Kidney epithelial cell (primary cell): ENCODE results near the gene BRINP1. TPM values are rescaled to one million over a fixed set of nuclear protein-coding genes. Genes with fewer than 3 reads are reported as not detected.

Source experiments
- DNase-seq: peaks from one replicate; pipeline ENCODE4 v3.0.0-alpha.2; 2010; ENCODE audit warnings: low read depth
- H3K27me3 ChIP-seq: 2 replicates; pipeline ENCODE4 v1.6.0; 2011; ENCODE audit warnings: low read length; ENCODE audit not compliant: control insufficient read depth, insufficient read depth
- H3K36me3 ChIP-seq: 2 replicates; pipeline ENCODE4 v1.5.1; 2011; ENCODE audit warnings: low read length; ENCODE audit not compliant: control insufficient read depth, insufficient read depth
- H3K4me3 ChIP-seq: 2 replicates; pipeline ENCODE4 v1.5.1; 2011; ENCODE audit warnings: low read depth, mild to moderate bottlenecking, control low read depth, low read length
- total RNA-seq: library from RNA; depleted of rRNA; stranded (reverse); fragments of >200 nt; gene quantifications from 2 replicates; pipeline ENCODE4 v1.2.3, GENCODE V29; 2015
- TF ChIP-seq, protein P1 (sequence below): IDR thresholded peaks from 2 replicates; pipeline ENCODE4 v1.5.1; 2011; ENCODE audit warnings: mild to moderate bottlenecking, moderate library complexity, low read length, control low read depth, inconsistent platforms; ENCODE audit not compliant: insufficient read depth, poor library complexity, severe bottlenecking

Gene BRINP1
- total RNA-seq, 1 donor from 2014 or later, result 0.29 TPM

DNA sequence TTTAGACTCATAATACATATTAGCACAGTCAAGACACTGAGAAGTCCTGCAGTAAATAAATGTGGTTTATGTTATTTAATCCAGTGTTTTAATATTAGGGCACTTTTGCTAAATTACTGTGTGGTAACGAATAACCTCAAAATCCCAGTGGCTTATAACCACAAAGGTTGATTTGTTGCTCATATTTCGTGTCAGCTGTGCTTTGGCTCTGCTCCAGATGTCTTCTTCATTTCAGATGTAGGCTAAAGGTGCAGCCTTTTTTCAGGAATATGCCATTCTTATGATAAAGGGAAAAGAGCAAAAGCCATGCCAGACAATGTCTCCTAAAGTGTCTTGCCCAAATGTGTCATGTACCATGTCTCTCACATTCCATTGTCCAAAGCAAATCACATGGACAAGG is 144.8 kb downstream of the BRINP1 start:
- TF ChIP-seq, protein P1, sequence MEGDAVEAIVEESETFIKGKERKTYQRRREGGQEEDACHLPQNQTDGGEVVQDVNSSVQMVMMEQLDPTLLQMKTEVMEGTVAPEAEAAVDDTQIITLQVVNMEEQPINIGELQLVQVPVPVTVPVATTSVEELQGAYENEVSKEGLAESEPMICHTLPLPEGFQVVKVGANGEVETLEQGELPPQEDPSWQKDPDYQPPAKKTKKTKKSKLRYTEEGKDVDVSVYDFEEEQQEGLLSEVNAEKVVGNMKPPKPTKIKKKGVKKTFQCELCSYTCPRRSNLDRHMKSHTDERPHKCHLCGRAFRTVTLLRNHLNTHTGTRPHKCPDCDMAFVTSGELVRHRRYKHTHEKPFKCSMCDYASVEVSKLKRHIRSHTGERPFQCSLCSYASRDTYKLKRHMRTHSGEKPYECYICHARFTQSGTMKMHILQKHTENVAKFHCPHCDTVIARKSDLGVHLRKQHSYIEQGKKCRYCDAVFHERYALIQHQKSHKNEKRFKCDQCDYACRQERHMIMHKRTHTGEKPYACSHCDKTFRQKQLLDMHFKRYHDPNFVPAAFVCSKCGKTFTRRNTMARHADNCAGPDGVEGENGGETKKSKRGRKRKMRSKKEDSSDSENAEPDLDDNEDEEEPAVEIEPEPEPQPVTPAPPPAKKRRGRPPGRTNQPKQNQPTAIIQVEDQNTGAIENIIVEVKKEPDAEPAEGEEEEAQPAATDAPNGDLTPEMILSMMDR, result no peak
- Histone ChIP-seq H3K4me3 (no peak overlapping the region), H3K36me3 (no peaks in the 10 kb centered on the region), H3K27me3 (no peaks in the 10 kb centered on the region)
- no peak for DNase-seq

DNA sequence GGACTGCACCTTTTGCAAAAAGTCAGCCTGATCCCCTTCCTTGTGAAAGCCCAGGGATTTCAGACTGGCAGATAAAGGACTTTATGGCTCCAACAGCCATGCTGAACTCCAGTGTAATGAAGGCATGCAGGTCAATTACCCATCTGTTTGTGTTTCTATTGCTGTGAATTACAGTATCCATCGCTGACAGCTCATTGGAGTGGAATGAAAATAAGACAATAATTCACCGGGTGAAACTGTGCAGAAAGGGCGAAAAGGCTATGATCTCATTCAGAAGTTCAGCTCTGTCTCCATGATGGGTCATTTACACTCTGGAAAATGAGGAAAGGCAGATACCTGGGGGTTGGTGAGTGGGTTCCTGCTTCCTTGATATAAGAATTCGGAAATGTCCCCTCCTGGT is 148.0 kb downstream of the BRINP1 start:
- DNase-seq, result peak; percentile 47
- Histone ChIP-seq H3K36me3 (no peaks in the 10 kb centered on the region), H3K27me3 (no peaks in the 10 kb centered on the region), H3K4me3 (no peak overlapping the region)
- TF ChIP-seq, protein P1, result no peak

GRCh38 chr9:119218293-119218692 is 150.9 kb downstream of the BRINP1 start:
- no peak for DNase-seq
- H3K27me3 ChIP-seq, result no peaks in the 10 kb centered on the region
- no peak overlapping the region for H3K4me3 ChIP-seq
- no peaks in the 10 kb centered on the region for H3K36me3 ChIP-seq
- TF ChIP-seq, protein P1, result no peak

DNA sequence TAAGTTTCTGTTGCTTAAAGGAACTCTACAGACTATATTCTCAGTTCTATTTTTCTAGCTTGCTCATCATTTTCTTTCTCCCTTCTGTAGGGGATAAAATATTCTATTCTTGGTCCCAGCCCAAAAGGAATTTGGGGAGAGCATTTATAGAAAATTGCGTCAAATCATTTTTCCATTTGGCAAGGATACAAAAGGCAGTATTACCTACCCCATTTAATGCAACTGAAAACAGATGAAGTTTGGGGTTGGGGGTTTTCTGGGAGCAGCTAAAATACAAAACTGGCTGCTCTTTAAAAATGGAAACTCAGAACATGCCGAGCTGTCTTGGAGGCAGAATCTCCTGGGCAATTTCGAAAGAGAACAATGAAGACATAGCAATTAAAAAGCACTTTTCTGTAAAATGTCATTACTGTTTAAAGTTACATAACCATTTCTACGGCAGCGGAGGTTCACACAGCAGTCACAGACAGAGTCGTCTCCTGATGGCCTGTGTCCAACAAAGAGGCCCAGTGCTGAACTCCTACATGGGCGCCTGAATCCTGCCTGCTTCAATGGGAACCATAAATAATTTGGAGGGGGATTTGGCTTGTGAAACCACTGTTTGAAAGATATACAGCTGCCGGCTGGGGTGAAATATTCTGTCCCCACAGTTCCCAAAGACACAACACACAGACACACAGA is 152.4 kb downstream of the BRINP1 start:
- no peaks in the 10 kb centered on the region for H3K27me3 ChIP-seq
- no peak overlapping the region for H3K4me3 ChIP-seq
- DNase-seq, result no peak
- TF ChIP-seq, protein P1, result no peak
- no peaks in the 10 kb centered on the region for H3K36me3 ChIP-seq

DNA sequence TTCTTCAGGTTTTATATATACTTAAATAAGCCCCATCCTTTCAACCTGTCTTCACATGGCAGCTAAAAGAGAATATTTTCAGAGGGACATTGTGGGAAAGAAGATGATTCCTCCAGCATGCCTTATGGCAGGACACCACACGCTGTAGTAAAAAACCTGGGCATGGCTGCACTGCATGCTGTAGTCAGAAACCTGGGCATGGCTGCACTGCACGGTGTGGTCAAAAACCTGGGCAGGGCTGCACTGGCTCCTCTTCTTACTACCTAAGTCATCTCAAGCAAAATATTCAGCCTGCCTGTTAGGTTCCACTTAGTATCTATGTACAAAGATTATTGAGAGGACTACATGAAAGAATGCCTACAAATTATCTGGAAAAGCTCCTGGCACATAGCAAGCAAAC is 153.6 kb downstream of the BRINP1 start:
- Histone ChIP-seq H3K4me3 (no peak overlapping the region), H3K27me3 (no peaks in the 10 kb centered on the region), H3K36me3 (no peaks in the 10 kb centered on the region)
- TF ChIP-seq, protein P1, result no peak
- no peak for DNase-seq

GRCh38 chr9:119213471-119213870 is 155.8 kb downstream of the BRINP1 start:
- Histone ChIP-seq H3K36me3 (no peaks in the 10 kb centered on the region), H3K27me3 (no peaks in the 10 kb centered on the region), H3K4me3 (no peak overlapping the region)
- no peak for DNase-seq
- TF ChIP-seq, protein P1, result no peak
